Measurements from ENCODE around the gene PRKAR1B.

DNA sequence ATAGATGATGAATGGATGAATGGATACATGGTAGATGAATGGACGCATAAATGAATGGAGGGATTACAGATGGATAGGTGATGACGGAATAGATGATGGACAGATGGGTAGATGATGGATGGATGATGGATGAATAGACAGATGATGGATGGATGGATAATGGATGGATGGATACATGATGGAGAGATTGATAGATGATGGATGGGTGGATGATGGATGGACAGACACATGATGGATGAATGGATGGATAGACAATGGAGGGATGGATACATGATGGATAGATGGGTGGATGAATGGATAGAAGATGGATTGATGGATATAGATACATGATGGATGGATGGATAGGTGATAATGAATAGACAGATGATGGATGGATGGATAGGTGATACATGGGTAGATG, 198.6 kb downstream of the PRKAR1B start:
- TF ChIP-seq, protein P1, sequence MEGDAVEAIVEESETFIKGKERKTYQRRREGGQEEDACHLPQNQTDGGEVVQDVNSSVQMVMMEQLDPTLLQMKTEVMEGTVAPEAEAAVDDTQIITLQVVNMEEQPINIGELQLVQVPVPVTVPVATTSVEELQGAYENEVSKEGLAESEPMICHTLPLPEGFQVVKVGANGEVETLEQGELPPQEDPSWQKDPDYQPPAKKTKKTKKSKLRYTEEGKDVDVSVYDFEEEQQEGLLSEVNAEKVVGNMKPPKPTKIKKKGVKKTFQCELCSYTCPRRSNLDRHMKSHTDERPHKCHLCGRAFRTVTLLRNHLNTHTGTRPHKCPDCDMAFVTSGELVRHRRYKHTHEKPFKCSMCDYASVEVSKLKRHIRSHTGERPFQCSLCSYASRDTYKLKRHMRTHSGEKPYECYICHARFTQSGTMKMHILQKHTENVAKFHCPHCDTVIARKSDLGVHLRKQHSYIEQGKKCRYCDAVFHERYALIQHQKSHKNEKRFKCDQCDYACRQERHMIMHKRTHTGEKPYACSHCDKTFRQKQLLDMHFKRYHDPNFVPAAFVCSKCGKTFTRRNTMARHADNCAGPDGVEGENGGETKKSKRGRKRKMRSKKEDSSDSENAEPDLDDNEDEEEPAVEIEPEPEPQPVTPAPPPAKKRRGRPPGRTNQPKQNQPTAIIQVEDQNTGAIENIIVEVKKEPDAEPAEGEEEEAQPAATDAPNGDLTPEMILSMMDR (conservative IDR thresholded peaks at IDR 0.05; ENCODE audit: low read length) = no peak
- TF ChIP-seq EZH2phosphoT487 (IDR thresholded peaks at IDR 0.05; ENCODE audit: borderline replicate concordance) = no peak

Data from Loucy (cell line).